Neural progenitor cell (in vitro differentiated cells): ENCODE results near the gene LRCOL1. TPM values are rescaled to one million over a fixed set of nuclear protein-coding genes. Genes with fewer than 3 reads are reported as not detected.
A peak's percentile ranks its signal among the peaks of the same experiment; 100 is the strongest.

Experiments used
- DNase-seq: peaks from one replicate; pipeline ENCODE4 v3.0.0-alpha.2; 2016; ENCODE audit warnings: low spot score
- H2AFZ ChIP-seq: fragments of 200-600 bp; sonication (generic); replicated peaks from 2 replicates; pipeline ENCODE4 v1.6.1; 2016; ENCODE audit warnings: antibody characterized with exemption
- H3F3A ChIP-seq: fragments of 200-600 bp; sonication (generic); 2 replicates; pipeline ENCODE4 v1.6.1; 2016; ENCODE audit warnings: antibody characterized with exemption, low read depth
- H3K27ac ChIP-seq: fragments of 200-600 bp; sonication (generic); 2 replicates; pipeline ENCODE4 v1.5.1; 2016; ENCODE audit warnings: mild to moderate bottlenecking
- H3K27me3 ChIP-seq: fragments of 200-600 bp; sonication (generic); 2 replicates; pipeline ENCODE4 v1.6.1; 2016; ENCODE audit warnings: mild to moderate bottlenecking, moderate library complexity
- H3K36me3 ChIP-seq: fragments of 200-600 bp; sonication (generic); 2 replicates; pipeline ENCODE4 v1.5.1; 2016
- H3K4me1 ChIP-seq: fragments of 200-600 bp; sonication (generic); 2 replicates; pipeline ENCODE4 v1.6.1; 2016; ENCODE audit warnings: mixed run types
- H3K4me2 ChIP-seq: fragments of 200-600 bp; sonication (generic); 2 replicates; pipeline ENCODE4 v1.6.1; 2016
- H3K4me3 ChIP-seq: fragments of 200-600 bp; sonication (generic); 2 replicates; pipeline ENCODE4 v1.5.1; 2016
- H3K79me2 ChIP-seq: fragments of 200-600 bp; sonication (generic); 2 replicates; pipeline ENCODE4 v1.6.1; 2016; ENCODE audit warnings: low read depth
- H3K9ac ChIP-seq: fragments of 200-600 bp; sonication (generic); 2 replicates; pipeline ENCODE4 v1.6.1; 2016
- H3K9me3 ChIP-seq: fragments of 200-600 bp; sonication (generic); 2 replicates; pipeline ENCODE4 v1.5.1; 2016; ENCODE audit warnings: low read depth
- H4K20me1 ChIP-seq: fragments of 200-600 bp; sonication (generic); 2 replicates; pipeline ENCODE4 v1.6.1; 2016; ENCODE audit warnings: low read depth
- H3K27ac Mint-ChIP-seq: 3 replicates; pipeline ENCODE4 v1.8.0; 2021; ENCODE audit warnings: mixed read lengths
- H3K27me3 Mint-ChIP-seq: 2 replicates; pipeline ENCODE4 v1.8.0; 2022; ENCODE audit warnings: low read depth, mild to moderate bottlenecking, inconsistent platforms, moderate library complexity, mixed read lengths; ENCODE audit not compliant: insufficient read depth
- H3K36me3 Mint-ChIP-seq: 3 replicates; pipeline ENCODE4 v1.8.0; 2021; ENCODE audit warnings: mixed read lengths
- H3K4me1 Mint-ChIP-seq: 3 replicates; pipeline ENCODE4 v1.8.0; 2021; ENCODE audit warnings: mixed read lengths
- H3K4me3 Mint-ChIP-seq: 3 replicates; pipeline ENCODE4 v1.8.0; 2021; ENCODE audit warnings: mild to moderate bottlenecking, moderate library complexity, mixed read lengths
- H3K9me3 Mint-ChIP-seq: 3 replicates; pipeline ENCODE4 v1.8.0; 2020; ENCODE audit warnings: mixed read lengths
- EZH2 ChIP-seq: fragments of 200-600 bp; sonication (generic); IDR thresholded peaks from 2 replicates; pipeline ENCODE4 v1.6.1; 2017; ENCODE audit warnings: antibody characterized with exemption, mild to moderate bottlenecking, moderate library complexity
- EZH2phosphoT487 ChIP-seq: fragments of 200-600 bp; sonication (generic); IDR thresholded peaks from 2 replicates; pipeline ENCODE4 v1.6.1; 2017; ENCODE audit warnings: antibody characterized with exemption
- total RNA-seq: library from RNA; depleted of rRNA; stranded (reverse); fragments of >200 nt; gene quantifications from 2 replicates; pipeline ENCODE4 v1.2.3, GENCODE V29; 2015; ENCODE audit warnings: low replicate concordance
- TF ChIP-seq, protein P1 (sequence below): fragments of 200-600 bp; sonication (generic); IDR thresholded peaks from 2 replicates; pipeline ENCODE4 v1.5.1; 2017; ENCODE audit warnings: antibody characterized with exemption, mild to moderate bottlenecking

LRCOL1 gene
- total RNA-seq, 1 donor from 2014 or later, result not detected

DNA sequence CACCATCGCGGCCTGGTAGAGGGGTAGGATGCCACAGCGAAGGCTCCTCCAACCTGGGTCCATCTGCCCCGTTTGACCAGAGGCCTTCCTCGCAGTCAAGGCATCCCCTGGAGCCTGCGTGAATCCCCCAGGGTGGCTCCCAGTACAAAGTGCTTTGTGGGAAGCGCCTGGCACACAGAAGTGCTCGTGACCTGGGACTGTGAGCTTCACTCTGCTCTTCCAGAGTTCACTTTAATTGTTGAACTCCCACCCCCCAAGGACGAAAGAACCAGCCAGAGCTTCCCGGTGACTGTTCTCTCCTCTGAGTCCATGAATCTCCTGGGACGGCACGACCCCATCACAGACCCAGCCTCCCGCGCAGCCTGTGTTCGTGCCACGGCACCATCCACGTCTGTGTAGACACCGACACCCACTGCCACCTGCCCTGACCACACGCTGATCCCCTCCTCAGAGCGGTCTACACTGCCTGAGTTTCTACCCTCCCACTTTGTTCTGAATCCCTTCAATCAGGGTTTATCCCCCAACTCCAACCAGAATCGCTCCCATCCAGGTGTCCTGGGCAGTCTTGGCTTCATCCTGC, 24.1 kb upstream of the LRCOL1 start:
- Histone ChIP-seq H3K9ac (no peak overlapping the region), H3K36me3 (no peaks in the 10 kb centered on the region), H3K79me2 (no peaks in the 10 kb centered on the region), H3F3A (peaks cover 10% of the 10 kb centered on the region), H3K9me3 (no peaks in the 10 kb centered on the region), H3K4me3 (no peak overlapping the region), H3K27ac (no peak overlapping the region), H3K4me2 (no peak overlapping the region), H3K4me1 (no peaks in the 10 kb centered on the region), H2AFZ (no peak overlapping the region), H4K20me1 (peaks cover 11% of the 10 kb centered on the region), H3K27me3 (no peaks in the 10 kb centered on the region)
- peaks cover 68% of the 10 kb centered on the region for H3K36me3 Mint-ChIP-seq
- H3K4me1 Mint-ChIP-seq, result peaks cover 3% of the 10 kb centered on the region
- H3K9me3 Mint-ChIP-seq, result no peaks in the 10 kb centered on the region
- H3K4me3 Mint-ChIP-seq, result peak overlapping the region; percentile 62
- DNase-seq, result no peak
- peak overlapping the region; percentile 21 for H3K27ac Mint-ChIP-seq
- TF ChIP-seq EZH2phosphoT487 (no peak), EZH2 (no peak)
- TF ChIP-seq, protein P1, sequence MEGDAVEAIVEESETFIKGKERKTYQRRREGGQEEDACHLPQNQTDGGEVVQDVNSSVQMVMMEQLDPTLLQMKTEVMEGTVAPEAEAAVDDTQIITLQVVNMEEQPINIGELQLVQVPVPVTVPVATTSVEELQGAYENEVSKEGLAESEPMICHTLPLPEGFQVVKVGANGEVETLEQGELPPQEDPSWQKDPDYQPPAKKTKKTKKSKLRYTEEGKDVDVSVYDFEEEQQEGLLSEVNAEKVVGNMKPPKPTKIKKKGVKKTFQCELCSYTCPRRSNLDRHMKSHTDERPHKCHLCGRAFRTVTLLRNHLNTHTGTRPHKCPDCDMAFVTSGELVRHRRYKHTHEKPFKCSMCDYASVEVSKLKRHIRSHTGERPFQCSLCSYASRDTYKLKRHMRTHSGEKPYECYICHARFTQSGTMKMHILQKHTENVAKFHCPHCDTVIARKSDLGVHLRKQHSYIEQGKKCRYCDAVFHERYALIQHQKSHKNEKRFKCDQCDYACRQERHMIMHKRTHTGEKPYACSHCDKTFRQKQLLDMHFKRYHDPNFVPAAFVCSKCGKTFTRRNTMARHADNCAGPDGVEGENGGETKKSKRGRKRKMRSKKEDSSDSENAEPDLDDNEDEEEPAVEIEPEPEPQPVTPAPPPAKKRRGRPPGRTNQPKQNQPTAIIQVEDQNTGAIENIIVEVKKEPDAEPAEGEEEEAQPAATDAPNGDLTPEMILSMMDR, result no peak
- peaks cover 6% of the 10 kb centered on the region for H3K27me3 Mint-ChIP-seq

DNA sequence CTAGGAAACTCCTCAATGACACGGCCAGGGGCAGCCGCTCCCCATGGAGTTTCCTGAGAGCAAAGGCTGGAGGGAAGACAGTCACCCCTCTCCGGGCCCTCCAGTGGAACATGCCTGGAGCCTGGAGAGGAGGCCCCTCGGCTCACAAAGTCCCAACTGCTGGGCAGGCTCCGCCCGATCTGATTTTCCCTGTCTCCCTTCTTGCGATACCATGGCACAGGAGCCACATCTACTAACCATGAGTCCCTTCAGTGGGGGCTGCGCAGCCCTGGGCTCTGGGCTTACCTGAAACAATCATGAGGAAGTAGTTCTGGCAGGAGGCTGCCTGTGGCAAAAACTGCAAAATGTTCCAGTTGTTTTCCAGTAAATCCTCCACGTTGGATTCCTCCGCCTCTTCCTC, 23.5 kb upstream of the LRCOL1 start:
- Mint-ChIP-seq H3K27me3 (peaks cover 6% of the 10 kb centered on the region), H3K4me3 (no peak overlapping the region), H3K4me1 (peaks cover 3% of the 10 kb centered on the region), H3K36me3 (peaks cover 67% of the 10 kb centered on the region), H3K9me3 (no peaks in the 10 kb centered on the region), H3K27ac (no peak overlapping the region)
- H3K4me3 ChIP-seq, result no peak overlapping the region
- no peaks in the 10 kb centered on the region for H3K36me3 ChIP-seq
- H3K27ac ChIP-seq, result no peak overlapping the region
- H4K20me1 ChIP-seq, result peaks cover 8% of the 10 kb centered on the region
- no peak for TF ChIP-seq EZH2phosphoT487
- TF ChIP-seq, protein P1, result no peak
- no peak for TF ChIP-seq EZH2
- no peak overlapping the region for H3K9ac ChIP-seq
- no peak overlapping the region for H3K4me2 ChIP-seq
- H3F3A ChIP-seq, result peaks cover 6% of the 10 kb centered on the region
- H3K27me3 ChIP-seq, result no peaks in the 10 kb centered on the region
- H3K4me1 ChIP-seq, result no peaks in the 10 kb centered on the region
- no peak for DNase-seq
- no peaks in the 10 kb centered on the region for H3K9me3 ChIP-seq
- H3K79me2 ChIP-seq, result no peaks in the 10 kb centered on the region
- H2AFZ ChIP-seq, result no peak overlapping the region

DNA sequence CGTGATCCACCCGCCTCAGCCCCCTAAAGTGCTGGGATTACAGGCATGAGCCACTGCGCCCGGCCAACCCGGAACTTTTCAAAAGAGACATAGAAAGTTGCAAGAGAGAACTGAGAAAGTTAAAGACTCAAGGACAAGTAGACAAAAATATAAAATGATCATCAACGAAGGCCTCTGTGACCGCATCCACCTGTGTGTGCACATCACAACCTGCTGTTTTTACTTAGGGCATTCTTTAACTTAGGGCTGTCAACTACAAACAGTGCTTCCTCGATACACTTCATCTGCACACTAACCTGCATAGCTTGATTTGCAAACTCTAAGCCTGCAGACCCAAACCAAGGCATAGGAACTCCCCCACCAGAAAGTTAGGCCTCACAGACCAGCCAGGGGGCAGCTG, 23.0 kb upstream of the LRCOL1 start:
- no peak overlapping the region for H3K4me2 ChIP-seq

More for the DNA sequence above, 23.0 kb upstream of the LRCOL1 start:
- Histone ChIP-seq H2AFZ (no peak overlapping the region), H3K27me3 (no peaks in the 10 kb centered on the region), H4K20me1 (peaks cover 5% of the 10 kb centered on the region), H3F3A (peaks cover 2% of the 10 kb centered on the region), H3K9me3 (no peaks in the 10 kb centered on the region), H3K79me2 (no peaks in the 10 kb centered on the region), H3K4me3 (no peak overlapping the region), H3K4me1 (no peaks in the 10 kb centered on the region), H3K9ac (no peak overlapping the region), H3K36me3 (no peaks in the 10 kb centered on the region), H3K27ac (no peak overlapping the region)
- H3K9me3 Mint-ChIP-seq, result no peaks in the 10 kb centered on the region
- H3K4me1 Mint-ChIP-seq, result peaks cover 3% of the 10 kb centered on the region
- no peak overlapping the region for H3K4me3 Mint-ChIP-seq
- peaks cover 68% of the 10 kb centered on the region for H3K36me3 Mint-ChIP-seq
- H3K27ac Mint-ChIP-seq, result no peak overlapping the region
- no peak for DNase-seq
- TF ChIP-seq EZH2phosphoT487, result no peak
- TF ChIP-seq EZH2, result no peak
- TF ChIP-seq, protein P1, result no peak
- H3K27me3 Mint-ChIP-seq, result peaks cover 6% of the 10 kb centered on the region
